GM23338 (cell line): ENCODE results near the gene KIF22.

Experiments used
- CREB1 ChIP-seq: fragments of 250-450 bp; sonication (Bioruptor Pico); IDR thresholded peaks from 2 replicates; pipeline ENCODE4 v1.5.0; 2020; ENCODE audit warnings: low read depth, mild to moderate bottlenecking, moderate library complexity
- EZH2 ChIP-seq: fragments of 200-600 bp; sonication (generic); IDR thresholded peaks from one replicate; pipeline ENCODE4 v1.8.0; 2017; ENCODE audit warnings: antibody characterized with exemption, mild to moderate bottlenecking, low read depth; ENCODE audit not compliant: unreplicated experiment
- EZH2phosphoT487 ChIP-seq: fragments of 200-600 bp; sonication (generic); IDR thresholded peaks from one replicate; pipeline ENCODE4 v1.8.1; 2018; ENCODE audit warnings: antibody characterized with exemption; ENCODE audit not compliant: unreplicated experiment
- JUNB ChIP-seq: IDR thresholded peaks from one replicate; pipeline ENCODE4 v1.6.1; 2016; ENCODE audit warnings: antibody characterized with exemption; ENCODE audit not compliant: unreplicated experiment
- NANOG ChIP-seq: IDR thresholded peaks from 2 replicates; pipeline ENCODE4 v1.6.1; 2016; ENCODE audit warnings: antibody characterized with exemption, borderline replicate concordance
- POLR2AphosphoS5 ChIP-seq: IDR thresholded peaks from 2 replicates; pipeline ENCODE4 v1.6.1; 2016; ENCODE audit warnings: antibody characterized with exemption, low read depth
- TF ChIP-seq, protein P1 (sequence below), 2 experiments: fragments of 200-600 bp in 1 of 2; sonication (generic) in 1 of 2; conservative IDR thresholded peaks; 2 replicates each; pipeline versions ENCODE4 v1.5.1 to v1.6.1; 2016 to 2017; ENCODE audit warnings: antibody characterized with exemption in 2 of 2, low read depth in 2 of 2, mild to moderate bottlenecking in 2 of 2, moderate library complexity in 1 of 2
- TF ChIP-seq, protein P2 (sequence below): IDR thresholded peaks from one replicate; pipeline ENCODE4 v1.6.1; 2018; ENCODE audit warnings: antibody characterized with exemption; ENCODE audit not compliant: unreplicated experiment

DNA sequence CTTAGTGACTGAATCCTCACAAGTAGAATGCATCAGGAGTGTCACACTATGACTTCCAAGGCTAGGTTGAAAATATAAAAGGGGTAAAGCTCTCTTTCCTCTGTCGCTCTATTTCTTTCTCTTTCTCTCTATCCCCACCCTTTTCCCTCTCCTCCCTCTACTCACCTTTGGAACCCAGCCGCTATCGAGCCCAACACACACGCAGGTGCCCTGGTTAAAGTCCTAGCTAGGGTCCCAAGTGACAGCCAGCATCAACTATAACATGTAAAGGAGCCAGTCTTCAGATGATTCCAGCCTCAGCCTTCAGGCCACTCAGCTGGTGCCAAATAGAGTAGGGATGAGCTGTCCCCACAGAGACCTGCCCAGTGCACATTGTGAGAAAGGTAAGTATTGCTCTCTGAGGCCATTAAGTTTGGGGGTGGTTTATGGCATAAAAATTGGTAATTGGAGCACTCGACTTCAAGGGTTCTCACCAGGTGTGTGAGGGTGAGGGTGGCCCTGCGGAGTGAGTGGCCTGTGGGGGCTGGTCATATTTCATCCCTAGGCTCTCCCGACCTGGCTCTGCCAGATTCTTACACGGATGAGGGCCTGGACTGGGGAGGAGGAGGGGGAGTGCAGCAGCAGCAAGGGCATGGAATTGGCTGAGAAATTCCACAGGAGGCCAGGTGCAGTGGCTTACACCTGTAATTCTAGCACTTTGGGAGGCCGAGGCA, 29.8 kb upstream of the KIF22 start:
- TF ChIP-seq EZH2 (no peak), CREB1 (CRISPR knock-in tag) (no peak), NANOG (no peak), POLR2AphosphoS5 (no peak), EZH2phosphoT487 (no peak), JUNB (no peak)
- TF ChIP-seq, protein P1, sequence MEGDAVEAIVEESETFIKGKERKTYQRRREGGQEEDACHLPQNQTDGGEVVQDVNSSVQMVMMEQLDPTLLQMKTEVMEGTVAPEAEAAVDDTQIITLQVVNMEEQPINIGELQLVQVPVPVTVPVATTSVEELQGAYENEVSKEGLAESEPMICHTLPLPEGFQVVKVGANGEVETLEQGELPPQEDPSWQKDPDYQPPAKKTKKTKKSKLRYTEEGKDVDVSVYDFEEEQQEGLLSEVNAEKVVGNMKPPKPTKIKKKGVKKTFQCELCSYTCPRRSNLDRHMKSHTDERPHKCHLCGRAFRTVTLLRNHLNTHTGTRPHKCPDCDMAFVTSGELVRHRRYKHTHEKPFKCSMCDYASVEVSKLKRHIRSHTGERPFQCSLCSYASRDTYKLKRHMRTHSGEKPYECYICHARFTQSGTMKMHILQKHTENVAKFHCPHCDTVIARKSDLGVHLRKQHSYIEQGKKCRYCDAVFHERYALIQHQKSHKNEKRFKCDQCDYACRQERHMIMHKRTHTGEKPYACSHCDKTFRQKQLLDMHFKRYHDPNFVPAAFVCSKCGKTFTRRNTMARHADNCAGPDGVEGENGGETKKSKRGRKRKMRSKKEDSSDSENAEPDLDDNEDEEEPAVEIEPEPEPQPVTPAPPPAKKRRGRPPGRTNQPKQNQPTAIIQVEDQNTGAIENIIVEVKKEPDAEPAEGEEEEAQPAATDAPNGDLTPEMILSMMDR (conservative IDR thresholded peaks at IDR 0.05; ENCODE audit: low read depth in 2 of 2): no peak
- TF ChIP-seq, protein P2, sequence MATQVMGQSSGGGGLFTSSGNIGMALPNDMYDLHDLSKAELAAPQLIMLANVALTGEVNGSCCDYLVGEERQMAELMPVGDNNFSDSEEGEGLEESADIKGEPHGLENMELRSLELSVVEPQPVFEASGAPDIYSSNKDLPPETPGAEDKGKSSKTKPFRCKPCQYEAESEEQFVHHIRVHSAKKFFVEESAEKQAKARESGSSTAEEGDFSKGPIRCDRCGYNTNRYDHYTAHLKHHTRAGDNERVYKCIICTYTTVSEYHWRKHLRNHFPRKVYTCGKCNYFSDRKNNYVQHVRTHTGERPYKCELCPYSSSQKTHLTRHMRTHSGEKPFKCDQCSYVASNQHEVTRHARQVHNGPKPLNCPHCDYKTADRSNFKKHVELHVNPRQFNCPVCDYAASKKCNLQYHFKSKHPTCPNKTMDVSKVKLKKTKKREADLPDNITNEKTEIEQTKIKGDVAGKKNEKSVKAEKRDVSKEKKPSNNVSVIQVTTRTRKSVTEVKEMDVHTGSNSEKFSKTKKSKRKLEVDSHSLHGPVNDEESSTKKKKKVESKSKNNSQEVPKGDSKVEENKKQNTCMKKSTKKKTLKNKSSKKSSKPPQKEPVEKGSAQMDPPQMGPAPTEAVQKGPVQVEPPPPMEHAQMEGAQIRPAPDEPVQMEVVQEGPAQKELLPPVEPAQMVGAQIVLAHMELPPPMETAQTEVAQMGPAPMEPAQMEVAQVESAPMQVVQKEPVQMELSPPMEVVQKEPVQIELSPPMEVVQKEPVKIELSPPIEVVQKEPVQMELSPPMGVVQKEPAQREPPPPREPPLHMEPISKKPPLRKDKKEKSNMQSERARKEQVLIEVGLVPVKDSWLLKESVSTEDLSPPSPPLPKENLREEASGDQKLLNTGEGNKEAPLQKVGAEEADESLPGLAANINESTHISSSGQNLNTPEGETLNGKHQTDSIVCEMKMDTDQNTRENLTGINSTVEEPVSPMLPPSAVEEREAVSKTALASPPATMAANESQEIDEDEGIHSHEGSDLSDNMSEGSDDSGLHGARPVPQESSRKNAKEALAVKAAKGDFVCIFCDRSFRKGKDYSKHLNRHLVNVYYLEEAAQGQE: no peak
